Subcutaneous abdominal adipose tissue (tissue), 5 donors: ENCODE data around the gene DOCK1.

ENCODE experiments used
- H3K27ac ChIP-seq: one replicate; pipeline ENCODE4 v1.7.0; 2013; ENCODE audit warnings: low read depth, mild to moderate bottlenecking, inconsistent platforms, low read length, moderate library complexity
- H3K27me3 ChIP-seq, 5 donors: one replicate each; pipeline ENCODE4 v1.7.0; 2013; ENCODE audit warnings: low read length in 5 of 5, inconsistent platforms in 1 of 5; ENCODE audit not compliant: control insufficient read depth in 5 of 5, insufficient read depth in 4 of 5
- H3K36me3 ChIP-seq, 5 donors: one replicate each; pipeline ENCODE4 v1.7.0; 2013; ENCODE audit warnings: low read length in 5 of 5; ENCODE audit not compliant: control insufficient read depth in 5 of 5, insufficient read depth in 5 of 5
- H3K4me1 ChIP-seq, 5 donors: one replicate each; pipeline ENCODE4 v1.7.0; 2013; ENCODE audit warnings: low read length in 5 of 5, mild to moderate bottlenecking in 3 of 5, moderate library complexity in 1 of 5; ENCODE audit not compliant: control insufficient read depth in 5 of 5, insufficient read depth in 5 of 5
- H3K4me3 ChIP-seq, 5 donors: one replicate each; pipeline ENCODE4 v1.7.0; 2013; ENCODE audit warnings: low read length in 5 of 5, low read depth in 1 of 5
- H3K9ac ChIP-seq, 5 donors: one replicate each; pipeline ENCODE4 v1.7.0; 2013; ENCODE audit warnings: low read length in 5 of 5, mild to moderate bottlenecking in 4 of 5, moderate library complexity in 3 of 5
- H3K9me3 ChIP-seq, 5 donors: one replicate each; pipeline ENCODE4 v1.7.0; 2013; ENCODE audit warnings: low read length in 5 of 5; ENCODE audit not compliant: control insufficient read depth in 5 of 5
- donor health status: healthy.
- donor health status: healthy.
- donor health status: healthy.
- donor health status: healthy.
- donor health status: healthy.

DOCK1 gene

GRCh38 chr10:127021801-127022200 lies 116.6 kb downstream of the DOCK1 start:
- Histone ChIP-seq H3K4me1 (peaks cover 0 to 3% (median 0%) of the 10 kb centered on the region in 5 donors), H3K4me3 (no peak overlapping the region)

GRCh38 chr10:127024685-127025435 lies 119.6 kb downstream of the DOCK1 start:
- Histone ChIP-seq H3K4me3 (no peak overlapping the region), H3K4me1 (peaks cover 0 to 3% (median 0%) of the 10 kb centered on the region in 5 donors), H3K9ac (no peak overlapping the region), H3K36me3 (peaks cover 11 to 88% (median 72%) of the 10 kb centered on the region in 5 donors), H3K27me3 (no peaks in the 10 kb centered on the region), H3K9me3 (no peaks in the 10 kb centered on the region), H3K27ac (no peak overlapping the region)

More at GRCh38 chr10:127021801-127022200, 116.6 kb downstream of the DOCK1 start:
- Histone ChIP-seq H3K27me3 (no peaks in the 10 kb centered on the region), H3K36me3 (peaks cover 11 to 86% (median 64%) of the 10 kb centered on the region in 5 donors), H3K9me3 (no peaks in the 10 kb centered on the region), H3K9ac (no peak overlapping the region), H3K27ac (no peak overlapping the region)

DNA sequence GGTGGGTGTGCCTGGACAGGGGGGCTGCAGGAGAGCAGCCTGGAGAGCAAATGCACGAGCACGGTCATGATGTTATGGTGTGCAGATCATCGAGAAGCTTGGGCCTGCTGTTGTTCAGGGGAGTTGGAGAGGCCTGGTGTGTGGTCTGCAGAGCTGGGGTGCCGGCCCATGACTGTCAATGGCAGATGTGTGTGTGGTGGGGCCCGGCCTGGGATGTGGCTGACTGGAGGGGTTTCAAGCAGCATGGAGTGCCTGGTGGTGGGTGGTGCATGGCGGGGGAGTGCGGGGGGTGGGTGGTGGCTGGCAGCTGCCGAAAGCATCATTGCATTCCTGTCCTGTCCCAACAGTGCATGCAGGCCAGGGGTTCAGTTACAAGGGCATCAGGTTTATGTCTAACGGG lies 122.6 kb downstream of the DOCK1 start:
- no peak overlapping the region for H3K27ac ChIP-seq
- peaks cover 0 to 3% (median 0%) of the 10 kb centered on the region in 5 donors for H3K4me1 ChIP-seq
- H3K36me3 ChIP-seq = peaks cover 19 to 97% (median 82%) of the 10 kb centered on the region in 5 donors
- no peak overlapping the region for H3K4me3 ChIP-seq
- H3K9ac ChIP-seq = no peak overlapping the region
- H3K27me3 ChIP-seq = no peaks in the 10 kb centered on the region
- no peaks in the 10 kb centered on the region for H3K9me3 ChIP-seq

DNA sequence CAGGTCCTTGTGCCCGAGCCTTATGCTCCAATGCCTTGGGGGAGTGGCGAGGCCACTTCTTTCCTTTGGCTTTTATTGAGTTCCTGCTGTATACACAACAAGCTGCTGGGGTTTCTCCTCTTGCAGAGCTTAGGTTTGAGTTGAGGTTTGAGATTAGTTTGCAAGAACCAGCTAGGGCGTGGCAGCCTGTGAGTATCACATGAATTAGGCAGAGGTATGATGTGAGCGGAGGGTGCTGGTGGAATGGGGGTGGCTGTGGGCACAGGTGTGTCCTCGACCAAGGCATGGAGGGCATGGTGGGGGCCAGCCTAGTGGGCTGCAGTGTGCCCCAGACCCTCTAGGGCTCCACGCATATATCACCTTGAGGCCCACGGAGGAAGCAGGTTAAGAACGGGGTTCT lies 123.3 kb downstream of the DOCK1 start:
- H3K36me3 ChIP-seq = peaks cover 19 to 98% (median 84%) of the 10 kb centered on the region in 5 donors
- no peak overlapping the region for H3K9ac ChIP-seq
- H3K4me1 ChIP-seq = peaks cover 0 to 3% (median 0%) of the 10 kb centered on the region in 5 donors
- H3K27ac ChIP-seq = no peak overlapping the region
- H3K27me3 ChIP-seq = no peaks in the 10 kb centered on the region
- H3K9me3 ChIP-seq = no peaks in the 10 kb centered on the region
- no peak overlapping the region for H3K4me3 ChIP-seq

- no peaks in the 10 kb centered on the region for H3K9me3 ChIP-seq
- no peak overlapping the region for H3K4me3 ChIP-seq
- H3K4me1 ChIP-seq = peaks cover 0 to 3% (median 0%) of the 10 kb centered on the region in 5 donors
- H3K36me3 ChIP-seq = peaks cover 19 to 98% (median 84%) of the 10 kb centered on the region in 5 donors
- H3K27me3 ChIP-seq = no peaks in the 10 kb centered on the region
- no peak overlapping the region for H3K9ac ChIP-seq
- no peak overlapping the region for H3K27ac ChIP-seq
These were observed 123.8 kb downstream of the DOCK1 start for GRCh38 chr10:127029061-127029460.

GRCh38 chr10:127033216-127034033 lies 128.2 kb downstream of the DOCK1 start:
- Histone ChIP-seq H3K36me3 (peaks cover 12 to 88% (median 73%) of the 10 kb centered on the region in 5 donors), H3K4me1 (no peaks in the 10 kb centered on the region), H3K27ac (no peak overlapping the region), H3K9ac (no peak overlapping the region), H3K27me3 (no peaks in the 10 kb centered on the region), H3K4me3 (no peak overlapping the region), H3K9me3 (no peaks in the 10 kb centered on the region)

GRCh38 chr10:127034034-127034633 lies 128.9 kb downstream of the DOCK1 start:
- Histone ChIP-seq H3K27me3 (no peaks in the 10 kb centered on the region), H3K27ac (no peak overlapping the region), H3K4me1 (no peaks in the 10 kb centered on the region), H3K9ac (no peak overlapping the region), H3K36me3 (peaks cover 12 to 88% (median 74%) of the 10 kb centered on the region in 5 donors), H3K4me3 (no peak overlapping the region), H3K9me3 (no peaks in the 10 kb centered on the region)

DNA sequence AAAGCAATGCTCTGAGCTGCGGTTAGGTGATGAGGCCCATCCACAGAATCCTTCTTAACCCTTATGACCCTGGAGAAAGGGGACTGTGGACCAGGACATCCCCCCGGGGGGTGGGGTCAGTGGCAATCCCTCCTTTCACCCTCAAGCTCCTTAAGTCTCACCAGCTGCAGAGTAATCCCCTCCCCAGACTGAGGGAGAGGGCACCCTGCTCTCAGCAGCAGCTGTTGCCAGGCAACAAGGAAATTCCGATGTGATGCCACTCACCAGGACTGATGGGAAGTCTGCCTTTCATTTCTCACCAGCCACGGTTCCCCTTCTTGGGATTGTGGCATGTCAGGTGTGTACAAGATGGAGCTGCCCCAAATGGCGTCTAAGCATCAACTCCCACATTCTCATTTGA lies 129.6 kb downstream of the DOCK1 start:
- Histone ChIP-seq H3K9ac (no peak overlapping the region), H3K4me1 (no peaks in the 10 kb centered on the region), H3K9me3 (no peaks in the 10 kb centered on the region), H3K27ac (no peak overlapping the region), H3K36me3 (peaks cover 12 to 88% (median 74%) of the 10 kb centered on the region in 5 donors), H3K27me3 (no peaks in the 10 kb centered on the region), H3K4me3 (no peak overlapping the region)

DNA sequence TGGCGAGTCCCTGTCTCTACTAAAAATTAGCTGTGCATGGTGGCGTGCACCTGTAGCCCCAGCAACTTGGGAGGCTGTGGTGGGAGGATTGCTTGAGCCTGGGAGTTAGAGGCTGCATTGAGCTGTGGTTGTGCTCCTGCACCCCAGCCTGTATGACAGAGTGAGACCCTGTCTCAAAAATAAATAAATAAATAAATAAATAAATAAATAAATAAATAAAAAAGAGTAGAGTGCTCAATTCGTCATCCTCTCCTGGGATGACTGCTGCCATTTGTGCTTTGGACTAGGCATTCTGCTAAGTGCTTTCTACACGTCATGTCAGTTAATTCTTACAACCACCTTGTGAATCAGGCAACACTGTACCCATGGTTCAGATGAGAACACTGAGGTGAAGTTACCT lies 130.6 kb downstream of the DOCK1 start:
- Histone ChIP-seq H3K36me3 (peaks cover 9 to 88% (median 74%) of the 10 kb centered on the region in 5 donors), H3K4me1 (no peaks in the 10 kb centered on the region), H3K27me3 (no peaks in the 10 kb centered on the region), H3K27ac (no peak overlapping the region), H3K9me3 (no peaks in the 10 kb centered on the region), H3K9ac (no peak overlapping the region), H3K4me3 (no peak overlapping the region)

DNA sequence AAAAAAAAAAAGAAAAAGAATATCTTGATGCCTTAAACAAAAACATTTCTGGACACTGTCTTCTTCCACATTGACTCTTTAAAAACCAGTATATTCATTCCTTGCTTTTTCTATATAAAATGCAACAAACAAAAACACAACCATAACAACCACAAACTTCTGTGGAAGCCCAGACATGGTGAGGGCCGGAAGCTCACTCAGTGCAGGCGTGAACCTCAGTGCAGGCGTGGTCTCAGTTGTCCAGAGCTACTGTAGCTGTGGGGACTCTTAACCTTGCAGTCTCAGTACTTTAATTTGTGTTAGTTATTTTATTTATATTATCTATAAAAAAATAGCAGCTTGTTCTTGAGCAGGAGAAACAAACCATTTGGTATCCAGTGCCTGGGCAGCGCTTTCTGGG lies 131.8 kb downstream of the DOCK1 start:
- no peaks in the 10 kb centered on the region for H3K9me3 ChIP-seq
- no peak overlapping the region for H3K9ac ChIP-seq
- peaks cover 4 to 88% (median 73%) of the 10 kb centered on the region in 5 donors for H3K36me3 ChIP-seq
- H3K4me3 ChIP-seq = no peak overlapping the region
- H3K27me3 ChIP-seq = no peaks in the 10 kb centered on the region
- H3K27ac ChIP-seq = no peak overlapping the region
- no peaks in the 10 kb centered on the region for H3K4me1 ChIP-seq
